ENCODE measurements around the gene PADI3. TPM values are rescaled to one million over a fixed set of nuclear protein-coding genes. Genes with fewer than 3 reads are reported as not detected.

The PADI3 gene
- total RNA-seq, 1 experiment from 2014 or later: 2.5 TPM

- Histone ChIP-seq H3K23me2 (ENCODE audit: insufficient read length, low read depth, low read length, poor library complexity, severe bottlenecking) (no peaks in the 10 kb centered on the region), H4K20me1 (ENCODE audit: control insufficient read depth, insufficient read depth, insufficient read length) (peaks cover 5% of the 10 kb centered on the region), H4K5ac (ENCODE audit: insufficient read length, low read depth, low read length) (no peak overlapping the region), H4K8ac (replicated peaks; ENCODE audit: insufficient read length, low read depth, low read length) (no peak overlapping the region), H2AFZ (ENCODE audit: low read length) (no peak overlapping the region), H2AK5ac (ENCODE audit: insufficient read length, low read length) (no peak overlapping the region), H4K91ac (ENCODE audit: insufficient read length, low read depth, low read length) (no peak overlapping the region), H3K9ac (ENCODE audit: extremely low read depth, insufficient read length, low read length) (no peak overlapping the region), H2BK120ac (ENCODE audit: low read depth, low read length, poor library complexity, severe bottlenecking) (no peak overlapping the region), H3T11ph (ENCODE audit: low read length) (no peak overlapping the region), H2BK5ac (ENCODE audit: insufficient read length, low read length) (no peak overlapping the region), H3K27ac (ENCODE audit: insufficient read length, low read depth, low read length) (no peak overlapping the region), H3K56ac (ENCODE audit: insufficient read length, low read depth, low read length) (no peak overlapping the region), H3K4ac (ENCODE audit: low read depth, low read length) (no peak overlapping the region), H3K4me2 (ENCODE audit: insufficient read depth, insufficient read length, low read length) (no peak overlapping the region), H3K23ac (ENCODE audit: insufficient read length, low read depth, low read length) (no peak overlapping the region), H3K79me2 (ENCODE audit: insufficient read depth, low read length) (no peaks in the 10 kb centered on the region), H2BK20ac (ENCODE audit: low read depth, low read length, poor library complexity, severe bottlenecking) (no peak overlapping the region), H3K4me1 (ENCODE audit: insufficient read depth, low read length) (no peaks in the 10 kb centered on the region), H2BK15ac (ENCODE audit: low read depth, low read length) (no peak overlapping the region), H3K79me1 (ENCODE audit: insufficient read depth, low read depth, low read length, poor library complexity, severe bottlenecking) (no peaks in the 10 kb centered on the region), H3K18ac (ENCODE audit: insufficient read length, low read depth, low read length) (no peak overlapping the region), H3K27me3 (ENCODE audit: insufficient read depth, low read length) (no peaks in the 10 kb centered on the region), H3K9me3 (ENCODE audit: control insufficient read depth, low read depth, low read length) (no peaks in the 10 kb centered on the region), H2BK12ac (ENCODE audit: insufficient read length, low read depth, low read length) (no peak overlapping the region), H3K14ac (ENCODE audit: insufficient read depth, low read length) (no peak overlapping the region)
- no peak for DNase-seq
- H3K36me3 Mint-ChIP-seq (ENCODE audit: insufficient read depth in 1 of 3, low read depth in 3 of 3): no peaks in the 10 kb centered on the region
- peaks cover 9 to 14% of the 10 kb centered on the region in 2 experiments for H3K4me1 Mint-ChIP-seq
- TF ChIP-seq CTCF (conservative IDR thresholded peaks at IDR 0.05): no peak
- H3K9me3 Mint-ChIP-seq: no peaks in the 10 kb centered on the region; a peak in 2 of 5 replicates
- H3K27me3 Mint-ChIP-seq (ENCODE audit: low read depth): no peaks in the 10 kb centered on the region
- WGBS (ENCODE audit: extremely low coverage, insufficient read length, low lambda C conversion rate): no CpG with 5 or more reads among the region's 5 CpGs
- no peak overlapping the region for H3K4me3 Mint-ChIP-seq
- H3K27ac Mint-ChIP-seq: no peak overlapping the region
Measured at GRCh38 chr1:17251246-17251645, 2.3 kb downstream of the PADI3 start.

All from H9 (cell line).